CMK (cell line): Measurements from ENCODE around the gene ADAT3.

Source experiments
- DNase-seq: peaks from one replicate; pipeline ENCODE4 v3.0.0-alpha.2; 2010; ENCODE audit warnings: low read depth

Gene ADAT3

DNA sequence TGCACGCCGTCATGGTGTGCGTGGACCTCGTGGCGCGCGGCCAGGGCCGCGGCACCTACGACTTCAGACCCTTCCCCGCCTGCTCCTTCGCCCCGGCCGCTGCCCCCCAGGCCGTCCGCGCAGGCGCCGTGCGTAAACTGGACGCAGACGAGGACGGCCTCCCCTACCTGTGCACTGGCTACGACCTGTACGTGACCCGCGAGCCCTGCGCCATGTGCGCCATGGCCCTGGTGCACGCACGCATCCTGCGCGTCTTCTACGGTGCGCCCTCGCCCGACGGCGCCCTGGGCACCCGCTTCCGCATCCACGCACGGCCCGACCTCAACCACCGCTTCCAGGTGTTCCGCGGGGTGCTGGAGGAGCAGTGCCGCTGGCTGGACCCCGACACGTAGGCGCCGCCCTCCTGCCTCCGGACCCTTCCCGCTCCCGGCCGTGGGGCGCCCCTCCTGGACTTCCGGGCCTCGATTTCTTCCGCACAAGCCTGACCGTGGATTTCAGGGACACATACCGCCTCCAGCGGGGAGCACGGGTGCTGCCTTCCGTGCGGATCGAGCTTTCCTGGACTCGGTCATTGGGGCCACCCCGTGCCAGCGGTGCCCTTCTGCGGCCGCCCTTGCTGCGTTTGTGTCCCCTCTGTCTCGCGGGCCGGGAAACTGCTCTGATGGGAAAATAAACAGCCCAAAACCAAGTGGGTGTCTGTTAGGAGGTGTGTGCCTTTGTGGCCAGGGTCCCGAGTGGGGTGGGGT lies 7.7 kb downstream of the ADAT3 start:
- no peak for DNase-seq

DNA sequence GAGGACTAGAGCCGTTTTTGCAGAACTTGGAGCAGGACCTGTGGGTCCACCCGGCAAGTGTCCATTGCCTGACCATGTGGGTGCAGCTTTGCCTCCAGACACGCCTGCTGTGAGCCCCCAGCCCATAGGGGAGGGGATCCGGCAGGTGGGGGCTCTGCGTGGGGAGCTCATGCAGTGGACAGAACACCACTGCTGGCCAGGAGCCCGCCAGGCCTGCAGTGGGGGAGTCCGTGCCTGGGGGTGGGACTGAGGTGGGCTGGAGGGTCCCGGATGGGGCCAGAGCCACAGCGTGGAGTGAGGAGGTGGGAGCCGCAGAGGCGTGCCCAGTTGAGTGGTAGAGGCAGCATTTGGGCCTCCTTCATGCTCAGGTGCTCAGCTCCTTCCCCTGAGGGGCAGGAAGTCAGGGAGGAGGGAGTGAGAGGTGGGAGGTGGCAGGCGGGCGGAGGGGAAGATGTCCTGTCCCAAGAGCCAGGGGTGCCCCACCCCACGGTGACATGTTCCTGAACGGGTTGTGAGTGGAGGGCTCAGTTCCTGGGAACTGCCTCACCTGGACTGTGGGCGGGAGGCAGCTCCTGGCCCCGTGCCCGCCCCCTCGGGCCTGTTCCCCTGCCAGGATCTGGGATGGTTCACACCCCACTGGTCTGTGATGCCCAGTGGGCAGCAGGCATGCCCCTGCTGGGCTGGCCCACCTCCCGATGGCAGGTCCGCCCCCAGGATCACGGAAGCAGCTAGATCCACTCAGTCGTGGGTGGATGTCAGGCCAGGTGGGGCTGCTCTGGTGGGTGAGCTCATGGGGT lies 8.8 kb downstream of the ADAT3 start:
- DNase-seq, result no peak

DNA sequence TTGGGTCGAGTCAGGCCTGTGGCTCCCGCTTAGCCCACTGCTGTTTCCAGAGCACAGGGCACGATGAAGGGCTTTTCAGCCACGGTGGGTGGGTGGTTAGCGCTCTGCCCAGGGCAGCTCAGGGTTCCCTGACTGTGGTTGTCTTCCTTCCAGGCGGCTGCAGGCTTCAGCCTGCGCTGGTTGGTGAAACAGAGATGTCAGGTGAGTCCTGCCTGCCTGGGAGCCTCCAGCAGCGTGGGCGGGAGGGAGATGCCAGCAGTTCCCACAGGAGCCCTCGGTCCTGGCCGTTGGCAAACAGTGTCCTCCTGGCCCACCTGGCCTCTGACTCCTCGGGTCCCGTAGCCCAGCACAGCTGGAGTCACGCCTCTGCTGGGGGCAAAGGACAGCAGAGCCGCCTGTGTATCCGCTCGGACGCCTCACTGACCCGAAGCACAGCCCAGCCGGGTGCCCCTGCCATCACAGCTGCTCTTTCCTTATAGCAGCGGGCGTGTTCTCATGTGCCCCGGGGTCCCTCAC lies 9.7 kb downstream of the ADAT3 start:
- DNase-seq, result no peak

DNA sequence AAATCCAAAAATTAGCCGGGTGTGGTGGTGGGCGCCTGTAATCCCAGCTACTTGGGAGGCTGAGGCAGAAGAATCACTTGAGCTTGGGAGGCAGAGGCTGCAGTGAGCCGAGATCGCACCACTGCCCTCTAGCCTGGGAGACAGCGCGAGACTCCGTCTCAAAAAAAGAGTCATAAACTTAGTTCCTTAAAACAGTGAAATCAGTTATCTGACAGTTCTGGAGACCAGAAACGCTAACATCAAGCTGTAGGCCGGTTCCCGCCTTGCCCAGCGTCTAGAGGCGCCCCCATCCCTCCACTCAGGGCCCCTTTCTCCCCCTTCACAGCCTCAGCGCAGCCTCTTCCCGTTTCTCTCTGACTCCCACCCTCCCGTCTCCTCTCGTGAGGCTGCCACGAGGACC lies 11.9 kb downstream of the ADAT3 start:
- DNase-seq, result no peak

DNA sequence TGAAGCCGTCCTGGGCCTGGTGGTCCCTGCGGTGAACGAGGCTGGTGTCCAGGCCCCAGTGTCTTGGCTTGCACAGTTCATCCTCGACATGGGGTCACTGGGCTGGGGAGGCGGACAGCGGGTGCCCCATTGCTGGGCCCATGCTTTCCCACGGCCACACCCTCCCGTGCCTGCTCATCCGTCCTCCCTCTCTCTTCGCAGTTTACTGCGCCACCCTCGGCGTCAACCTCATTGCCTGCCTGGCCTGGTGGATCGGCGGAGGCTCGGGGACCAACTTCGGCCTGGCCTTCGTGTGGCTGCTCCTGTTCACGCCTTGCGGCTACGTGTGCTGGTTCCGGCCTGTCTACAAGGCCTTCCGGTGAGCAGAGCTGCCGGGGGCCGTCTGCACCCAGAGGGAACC lies 12.7 kb downstream of the ADAT3 start:
- DNase-seq, result no peak

DNA sequence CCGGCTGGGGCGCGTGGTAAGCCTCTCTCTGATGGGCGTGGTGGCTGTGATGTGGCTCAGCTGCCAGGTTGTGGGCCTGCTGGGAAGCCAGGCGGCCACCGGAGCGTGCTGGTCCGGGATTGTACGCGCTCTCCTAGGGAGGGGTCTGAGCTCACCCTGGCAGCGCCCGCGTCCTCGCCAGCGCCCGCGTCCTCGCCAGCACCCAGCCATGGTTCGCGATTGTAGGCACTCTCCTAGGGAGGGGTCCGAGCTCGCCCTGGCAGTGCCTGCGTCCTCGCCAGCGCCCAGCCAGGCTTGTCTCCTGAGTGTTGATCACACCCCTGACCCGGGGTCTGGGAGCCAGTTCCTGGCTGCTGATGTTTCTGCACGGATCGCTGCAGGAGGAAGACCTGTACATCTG lies 13.8 kb downstream of the ADAT3 start:
- no peak for DNase-seq

DNA sequence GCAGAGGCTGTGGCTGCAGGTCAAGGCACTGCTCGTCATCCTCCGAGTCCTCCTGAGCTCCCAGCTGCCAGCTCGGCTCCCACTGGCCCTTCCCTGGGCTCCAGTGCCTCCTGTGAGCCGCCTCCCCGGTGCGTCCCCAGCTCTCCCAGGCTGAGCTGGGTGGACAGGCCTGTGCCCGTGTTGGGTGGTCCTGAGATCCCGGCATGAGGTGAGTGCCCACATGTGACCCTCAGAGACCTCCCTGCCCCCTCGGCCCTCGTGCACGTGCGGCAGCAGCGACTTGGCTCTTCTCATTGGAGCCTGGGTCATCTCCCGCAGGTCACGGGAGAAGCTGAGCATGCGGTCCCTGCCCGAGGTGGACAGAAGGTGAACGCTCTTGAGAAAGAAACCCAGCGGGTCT lies 15.4 kb downstream of the ADAT3 start:
- no peak for DNase-seq

DNA sequence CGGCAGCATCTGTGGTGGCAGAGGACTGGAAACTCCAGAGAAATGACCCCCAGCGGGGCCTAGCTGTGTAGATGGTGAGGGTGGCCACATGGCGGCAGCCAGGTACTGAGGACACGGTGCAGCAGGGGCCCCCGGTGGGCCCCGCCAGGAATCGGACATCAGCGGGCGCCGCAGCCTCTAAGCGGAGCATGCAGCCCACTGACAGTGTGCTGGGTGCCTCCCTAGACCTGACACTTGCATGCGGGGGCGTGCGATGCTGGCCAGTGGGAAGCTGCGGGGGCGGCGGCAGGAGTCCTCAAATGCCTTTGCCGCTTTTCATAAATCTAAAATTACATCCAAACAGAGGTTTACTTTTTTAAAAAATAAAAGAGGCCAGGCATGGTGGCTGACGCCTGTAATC lies 16.1 kb downstream of the ADAT3 start:
- DNase-seq, result no peak

DNA sequence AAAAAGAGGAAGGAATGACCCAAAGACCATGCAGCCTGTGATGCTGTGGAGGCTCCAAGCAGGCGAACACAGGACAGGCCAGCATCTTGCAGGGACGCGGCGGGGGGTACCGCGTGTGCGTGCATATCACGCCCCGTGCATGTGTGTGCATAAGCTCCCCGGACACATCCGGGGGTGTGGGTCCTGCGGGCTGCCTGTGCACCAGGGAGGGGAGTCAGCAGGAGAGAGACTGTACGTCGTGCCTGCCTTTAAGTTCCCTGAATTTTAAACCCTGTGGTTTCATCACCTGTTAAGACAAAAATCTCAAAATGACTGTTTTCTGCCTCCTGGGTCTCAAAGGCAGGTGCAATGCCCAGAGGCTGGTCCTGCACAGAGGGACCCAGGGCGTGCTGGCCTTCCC lies 16.6 kb downstream of the ADAT3 start:
- no peak for DNase-seq

DNA sequence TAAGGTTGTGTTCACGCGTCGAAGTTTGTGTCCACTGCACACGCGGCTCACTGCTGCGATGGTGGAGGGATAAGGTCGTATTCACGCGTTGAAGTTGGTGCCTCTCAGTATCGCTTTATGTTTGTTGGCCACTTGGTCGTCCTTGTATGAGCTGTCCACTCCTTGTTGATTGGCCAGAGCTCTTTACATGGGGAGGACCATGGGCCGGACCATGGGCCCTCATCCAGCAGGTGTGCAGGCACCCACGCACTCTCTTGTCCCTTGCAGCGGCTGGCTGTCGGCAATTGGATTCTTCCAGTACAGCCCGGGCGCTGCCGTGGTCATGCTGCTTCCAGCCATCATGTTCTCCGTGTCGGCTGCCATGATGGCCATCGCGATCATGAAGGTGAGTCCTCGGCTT lies 17.6 kb downstream of the ADAT3 start:
- DNase-seq, result no peak

DNA sequence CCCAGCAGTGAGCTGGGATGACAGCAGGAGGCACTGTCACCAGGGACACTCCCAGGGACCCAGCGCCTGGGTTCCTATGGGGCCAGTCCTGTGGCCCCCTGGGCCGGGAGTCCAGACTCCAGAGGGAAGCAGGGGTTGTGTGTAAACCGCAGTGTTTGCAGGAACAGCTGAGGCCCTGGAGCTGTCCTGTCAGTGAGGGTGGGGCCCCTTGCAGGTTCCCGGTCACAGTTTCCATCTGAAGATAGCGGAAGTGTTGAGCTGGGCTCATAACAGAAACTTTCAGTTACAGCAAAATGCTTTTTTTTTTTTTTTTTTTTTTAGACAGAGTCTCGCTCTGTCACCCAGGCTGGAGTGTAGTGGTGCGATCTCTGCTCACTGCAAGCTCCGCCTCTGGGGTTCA lies 18.1 kb downstream of the ADAT3 start:
- no peak for DNase-seq

DNA sequence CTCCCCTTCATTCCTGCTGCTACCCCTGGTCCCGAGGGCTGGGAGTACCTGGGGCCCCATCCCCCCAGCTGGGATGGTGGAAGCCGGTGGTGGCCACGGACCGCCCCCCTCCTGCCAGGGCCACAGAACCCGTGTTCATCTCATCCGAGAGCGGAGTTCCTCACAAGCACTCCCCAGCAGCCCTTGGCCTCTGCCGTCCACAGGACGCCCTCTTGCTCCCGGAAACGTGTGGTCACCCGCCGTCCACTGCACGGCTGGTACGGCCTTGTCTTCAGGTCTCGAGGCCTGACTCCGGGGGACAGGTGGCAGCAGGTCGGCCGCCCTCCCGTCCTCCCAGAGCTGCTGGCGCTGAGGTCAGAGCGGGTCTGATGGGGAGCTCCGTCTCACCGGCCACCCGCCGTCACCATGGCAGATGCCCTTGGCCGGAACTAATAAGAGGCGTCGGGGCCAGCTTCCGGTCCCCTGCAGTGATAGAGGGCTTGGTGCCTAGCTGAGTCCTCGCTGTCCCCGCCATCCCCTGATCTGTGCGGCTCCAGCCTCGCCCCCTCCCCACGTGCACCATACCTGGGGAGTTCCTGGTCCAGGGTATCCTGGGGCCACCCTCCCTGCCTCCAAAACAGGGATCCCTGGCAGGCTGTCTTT lies 19.2 kb downstream of the ADAT3 start:
- DNase-seq, result no peak

DNA sequence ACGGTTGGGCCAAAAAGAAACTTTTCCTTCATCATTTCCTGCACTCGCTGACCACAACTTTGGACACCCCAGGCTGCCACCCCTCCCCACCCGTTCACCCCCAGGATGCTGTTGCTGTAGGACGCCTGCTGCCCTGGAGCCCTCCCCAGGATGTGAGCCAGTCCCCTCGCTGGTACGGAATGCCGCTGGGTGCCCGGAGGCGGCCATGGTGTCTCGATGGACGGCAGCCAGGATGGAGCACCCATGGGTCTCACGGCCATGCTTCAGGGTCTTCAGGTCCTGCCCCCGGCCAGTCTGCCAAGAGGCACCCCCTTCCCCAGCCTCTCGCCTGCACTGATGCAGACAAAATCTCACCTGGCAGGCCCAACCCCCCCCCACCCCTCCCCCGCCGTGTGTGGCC lies 20.3 kb downstream of the ADAT3 start:
- no peak for DNase-seq

DNA sequence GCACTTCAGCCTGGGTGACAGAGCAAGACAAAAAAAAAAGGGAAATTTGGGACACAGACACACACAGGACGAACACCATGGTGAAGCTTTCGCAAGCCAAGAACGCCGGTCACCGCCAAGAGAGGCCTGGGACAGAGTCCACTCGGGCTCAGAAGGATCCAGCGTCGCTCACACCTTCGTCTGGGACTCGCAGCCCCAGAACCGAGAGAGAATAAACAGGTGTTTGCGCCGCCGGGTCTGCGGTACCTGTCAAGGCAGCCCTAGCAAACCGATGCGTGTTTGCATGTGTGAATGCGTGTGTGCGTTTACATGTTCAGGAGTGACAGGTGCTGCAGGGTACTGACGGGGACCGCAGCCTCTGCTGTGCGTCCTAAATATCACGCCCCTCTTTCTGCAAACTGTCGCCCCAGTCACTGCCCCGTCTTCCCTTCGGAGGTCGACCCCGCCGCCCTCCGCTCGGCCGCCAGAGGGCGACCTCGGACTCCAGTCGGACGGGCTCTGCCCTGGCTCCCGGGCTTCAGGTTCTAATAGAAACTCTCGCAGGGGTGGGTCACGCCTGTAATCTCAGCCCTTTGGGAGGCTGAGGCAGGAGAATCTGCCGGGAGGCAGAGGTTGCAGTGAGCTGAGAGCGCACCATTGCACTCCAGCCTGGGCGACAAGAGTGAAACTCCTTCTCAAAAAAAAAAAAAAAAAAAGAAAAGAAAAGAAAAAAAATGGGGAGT lies 24.0 kb downstream of the ADAT3 start:
- no peak for DNase-seq

DNA sequence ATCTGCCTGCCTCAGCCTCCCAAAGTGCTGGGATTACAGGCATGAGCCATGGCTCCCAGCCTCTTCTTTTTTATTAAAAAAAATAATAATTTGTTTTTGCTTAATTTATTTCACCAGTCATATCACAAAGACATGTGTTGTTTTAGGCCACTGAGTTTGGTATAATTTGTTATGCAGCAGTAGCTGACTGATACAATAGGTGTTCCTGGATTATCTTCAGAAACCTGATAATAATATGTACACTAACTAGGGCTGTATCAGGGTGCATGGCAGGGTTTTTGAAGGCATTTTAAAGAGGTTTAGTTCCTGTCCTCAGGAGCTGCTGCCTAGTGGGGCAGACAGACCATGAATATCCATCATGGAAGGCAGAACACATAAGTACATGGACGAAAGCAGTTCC lies 26.2 kb downstream of the ADAT3 start:
- DNase-seq, result no peak

DNA sequence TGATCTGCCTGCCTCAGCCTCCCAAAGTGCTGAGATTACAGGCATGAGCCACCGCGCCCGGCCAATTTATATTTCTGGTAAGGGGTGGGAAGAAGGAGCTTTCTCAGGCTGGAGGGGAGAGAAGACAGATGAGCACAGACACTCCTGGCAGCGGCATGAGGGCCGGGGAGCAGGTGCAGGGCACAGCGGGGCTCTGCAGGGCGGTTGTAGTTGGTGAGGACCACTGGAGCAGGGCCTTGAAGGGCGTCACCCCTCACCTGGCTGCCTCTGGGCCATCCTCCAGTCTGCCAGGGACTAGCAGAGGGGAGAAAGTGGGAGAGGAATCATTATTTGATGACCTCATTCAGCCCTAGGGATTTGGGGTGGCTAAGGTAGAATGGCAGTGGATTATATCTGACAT lies 27.2 kb downstream of the ADAT3 start:
- DNase-seq, result no peak

DNA sequence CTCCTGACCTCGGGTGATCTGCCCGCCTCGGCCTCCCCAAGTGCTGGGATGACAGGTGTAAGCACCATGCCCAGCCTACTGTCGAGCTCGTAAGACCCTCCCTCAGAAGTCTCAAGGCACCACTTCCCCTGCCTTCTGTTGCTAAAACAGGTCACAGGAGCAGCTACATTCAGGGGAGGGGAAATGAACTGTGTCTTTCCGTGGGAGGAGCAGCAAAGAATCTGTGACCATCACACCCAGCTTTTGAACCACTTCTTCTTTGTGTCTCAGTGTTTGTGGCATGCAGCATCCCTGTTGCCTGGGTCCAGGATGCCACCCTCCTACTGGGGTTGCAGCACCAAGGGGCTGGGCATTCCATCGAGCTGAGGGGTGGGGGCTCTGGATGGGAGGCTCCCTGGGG lies 28.0 kb downstream of the ADAT3 start:
- DNase-seq, result no peak

DNA sequence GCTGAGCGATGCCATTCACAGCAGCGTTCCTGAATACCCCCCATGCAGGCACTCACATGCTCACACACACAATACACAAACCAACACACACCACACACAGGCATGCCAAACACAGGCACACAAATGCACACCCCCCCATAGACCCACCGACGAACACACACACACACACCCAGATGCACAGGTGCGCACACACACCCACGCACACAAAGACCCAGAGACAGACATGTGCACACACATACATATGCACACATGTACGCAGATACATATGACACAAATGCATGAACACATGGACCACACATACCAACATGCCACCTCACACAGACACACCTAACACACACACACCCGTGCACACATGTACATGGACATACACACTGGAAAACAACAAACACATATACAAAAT lies 28.7 kb downstream of the ADAT3 start:
- DNase-seq, result no peak

DNA sequence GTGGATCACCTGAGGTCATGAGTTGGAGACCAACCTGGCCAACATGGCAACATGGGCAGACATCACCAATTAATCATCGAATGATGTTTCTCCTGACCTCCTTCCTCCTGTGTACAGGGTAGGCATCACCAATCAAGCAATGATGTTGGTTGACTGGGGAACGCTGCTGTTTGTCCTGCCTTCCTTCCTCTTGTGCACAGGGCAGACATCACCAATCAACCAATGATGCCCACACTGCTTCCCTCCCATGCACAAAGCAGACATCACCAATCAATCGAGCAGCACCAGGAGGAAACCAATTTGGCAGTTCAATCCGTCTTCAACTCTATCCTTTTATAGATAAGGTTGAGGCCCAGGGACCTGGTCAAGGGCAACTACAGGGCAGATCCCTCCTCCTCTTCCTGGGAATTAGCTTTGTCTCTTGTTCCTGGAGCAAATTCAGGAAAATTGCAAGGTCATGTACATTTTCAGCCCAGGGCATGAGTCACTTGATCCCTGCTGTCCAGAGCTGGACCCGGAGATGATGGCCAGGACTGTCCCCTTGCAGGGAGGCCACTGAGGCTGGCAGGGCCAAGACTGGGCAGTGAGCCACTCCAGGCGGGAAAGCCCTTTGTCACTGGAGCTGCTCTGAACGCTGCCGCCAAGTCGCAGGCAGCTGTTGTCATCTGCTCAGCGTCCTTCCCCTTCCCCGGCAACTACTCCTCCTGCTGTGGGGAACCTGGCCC lies 30.4 kb downstream of the ADAT3 start:
- peak; percentile 61 for DNase-seq

DNA sequence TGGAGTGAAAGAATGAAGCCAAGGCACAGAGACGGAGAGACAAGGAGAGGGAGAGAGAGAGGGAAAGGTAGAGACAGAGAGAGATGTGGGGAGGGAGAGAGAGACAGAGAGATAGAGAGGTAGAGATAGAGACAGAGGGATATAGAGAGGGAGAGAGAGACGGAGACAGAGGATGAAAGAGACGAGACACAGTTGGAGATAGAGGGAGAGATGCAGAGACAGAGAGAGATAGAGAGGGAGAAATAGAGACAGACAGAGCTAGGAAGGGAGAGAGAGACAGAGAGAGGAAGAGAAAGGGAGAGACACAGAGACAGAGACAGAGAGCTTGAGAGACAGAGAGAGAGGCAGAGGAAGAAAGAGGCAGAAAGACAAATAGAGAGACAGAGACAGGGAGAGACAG lies 31.2 kb downstream of the ADAT3 start:
- DNase-seq, result no peak

DNA sequence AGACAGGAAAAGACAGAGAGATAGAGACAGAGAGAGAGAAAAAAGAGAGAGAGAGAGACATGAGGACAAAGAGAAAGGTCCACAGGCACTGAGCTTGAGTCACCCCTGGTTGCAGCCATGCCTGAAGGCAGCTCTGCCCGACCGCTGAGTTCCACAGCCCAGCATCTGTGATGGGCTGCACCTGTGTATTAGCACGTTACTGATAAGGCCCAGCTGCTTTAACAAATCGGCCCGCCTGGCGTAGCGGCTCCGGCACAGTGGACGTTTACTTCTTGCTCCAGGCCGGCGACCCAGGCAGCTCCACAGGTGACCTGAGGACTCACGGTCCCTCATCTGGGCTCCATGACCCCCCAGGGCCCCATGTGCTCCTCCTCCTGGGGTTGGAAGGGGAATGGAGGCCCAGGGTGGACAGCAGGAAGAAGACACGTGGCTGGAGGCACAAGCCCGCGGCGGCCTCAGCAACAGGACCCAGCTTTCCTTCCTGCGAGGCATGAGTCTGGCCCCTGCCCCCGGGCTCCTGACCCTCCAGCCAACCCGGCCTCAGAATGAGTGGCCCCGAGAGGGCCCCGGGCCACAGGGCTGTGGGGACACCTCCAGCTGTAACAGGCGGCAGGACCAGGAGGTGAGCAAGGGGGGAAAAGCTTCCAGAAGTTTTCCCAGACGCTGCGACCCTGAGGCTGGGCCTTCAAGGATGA lies 31.9 kb downstream of the ADAT3 start:
- no peak for DNase-seq
